Colonic mucosa (tissue), 4 donors: ENCODE results near the gene EMILIN3. TPM values are rescaled to one million over a fixed set of nuclear protein-coding genes. Genes with fewer than 3 reads are reported as not detected.

Source experiments
- DNase-seq: peaks from one replicate; pipeline ENCODE4 v3.0.0-alpha.2; 2020
- H3K27ac ChIP-seq: fragments of 200-600 bp; one replicate; pipeline ENCODE4 v1.8.0; 2021
- H3K27me3 ChIP-seq: fragments of 200-600 bp; one replicate; pipeline ENCODE4 v1.8.0; 2021
- H3K36me3 ChIP-seq: fragments of 200-600 bp; one replicate; pipeline ENCODE4 v1.8.0; 2021
- H3K4me1 ChIP-seq: fragments of 200-600 bp; one replicate; pipeline ENCODE4 v1.8.0; 2021; ENCODE audit warnings: mild to moderate bottlenecking
- H3K4me3 ChIP-seq: fragments of 200-600 bp; one replicate; pipeline ENCODE4 v1.8.0; 2021
- H3K9ac ChIP-seq, 2 donors: one replicate each; pipeline ENCODE4 v1.7.0; 2013; ENCODE audit warnings: control low read depth in 2 of 2, low read depth in 2 of 2, low read length in 2 of 2
- H3K9me3 ChIP-seq: fragments of 200-600 bp; one replicate; pipeline ENCODE4 v1.8.0; 2021
- intact Hi-C: fragments of 100-400 bp; cut with DNase I; formaldehyde crosslinking; loops from one replicate; pipeline ENCODE4 v1.14.1; 2022
- total RNA-seq, 2 donors: library from RNA; stranded (reverse); fragmentation: NEBNext Ultra II Directional in 1 of 2; extraction: Animal tissue kit (Norgen Biotek cat#: 25700) in 1 of 2; gene quantifications; one replicate each; pipeline ENCODE4 v1.2.1, GENCODE V29; 2021
- TF ChIP-seq, protein P1 (sequence below): fragments of 200-600 bp; IDR thresholded peaks from one replicate; pipeline ENCODE4 v1.8.0; 2022; ENCODE audit warnings: antibody characterized with exemption, mild to moderate bottlenecking
- donor health status: healthy.
- donor health status: DM: no; HTN: no; CAD: no.
- donor health status: DM: no; HTN: no; CAD: no.

Gene EMILIN3
- total RNA-seq, 2 donors from 2014 or later, result 0.20 to 0.40 TPM

DNA sequence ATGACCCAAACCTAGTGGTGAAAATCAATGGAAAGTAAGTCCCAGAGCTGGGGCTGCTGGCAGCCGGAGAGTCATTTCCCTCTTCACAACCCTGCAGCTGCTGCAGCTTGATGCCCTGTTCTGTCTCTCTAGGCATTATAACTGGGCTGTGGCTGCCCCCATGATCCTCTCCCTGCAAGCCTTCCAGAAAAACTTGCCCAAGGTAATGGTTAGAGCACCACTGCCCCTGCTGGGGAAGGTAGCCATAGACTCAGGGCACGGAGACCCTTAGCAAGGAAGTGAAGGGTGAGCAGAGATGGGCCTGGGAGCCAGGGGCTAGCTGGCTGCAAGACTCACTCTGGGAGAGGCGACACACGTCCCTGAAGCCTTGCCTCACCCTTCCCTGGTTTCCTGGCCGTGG, 14.0 kb downstream of the EMILIN3 start:
- Histone ChIP-seq H3K9ac (no peak overlapping the region), H3K4me3 (no peak overlapping the region), H3K9me3 (no peaks in the 10 kb centered on the region), H3K36me3 (no peaks in the 10 kb centered on the region), H3K4me1 (no peaks in the 10 kb centered on the region), H3K27me3 (no peaks in the 10 kb centered on the region), H3K27ac (no peak overlapping the region)
- TF ChIP-seq, protein P1, sequence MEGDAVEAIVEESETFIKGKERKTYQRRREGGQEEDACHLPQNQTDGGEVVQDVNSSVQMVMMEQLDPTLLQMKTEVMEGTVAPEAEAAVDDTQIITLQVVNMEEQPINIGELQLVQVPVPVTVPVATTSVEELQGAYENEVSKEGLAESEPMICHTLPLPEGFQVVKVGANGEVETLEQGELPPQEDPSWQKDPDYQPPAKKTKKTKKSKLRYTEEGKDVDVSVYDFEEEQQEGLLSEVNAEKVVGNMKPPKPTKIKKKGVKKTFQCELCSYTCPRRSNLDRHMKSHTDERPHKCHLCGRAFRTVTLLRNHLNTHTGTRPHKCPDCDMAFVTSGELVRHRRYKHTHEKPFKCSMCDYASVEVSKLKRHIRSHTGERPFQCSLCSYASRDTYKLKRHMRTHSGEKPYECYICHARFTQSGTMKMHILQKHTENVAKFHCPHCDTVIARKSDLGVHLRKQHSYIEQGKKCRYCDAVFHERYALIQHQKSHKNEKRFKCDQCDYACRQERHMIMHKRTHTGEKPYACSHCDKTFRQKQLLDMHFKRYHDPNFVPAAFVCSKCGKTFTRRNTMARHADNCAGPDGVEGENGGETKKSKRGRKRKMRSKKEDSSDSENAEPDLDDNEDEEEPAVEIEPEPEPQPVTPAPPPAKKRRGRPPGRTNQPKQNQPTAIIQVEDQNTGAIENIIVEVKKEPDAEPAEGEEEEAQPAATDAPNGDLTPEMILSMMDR, result no peak
- DNase-seq, result no peak
- intact Hi-C loops, result no loop called here

DNA sequence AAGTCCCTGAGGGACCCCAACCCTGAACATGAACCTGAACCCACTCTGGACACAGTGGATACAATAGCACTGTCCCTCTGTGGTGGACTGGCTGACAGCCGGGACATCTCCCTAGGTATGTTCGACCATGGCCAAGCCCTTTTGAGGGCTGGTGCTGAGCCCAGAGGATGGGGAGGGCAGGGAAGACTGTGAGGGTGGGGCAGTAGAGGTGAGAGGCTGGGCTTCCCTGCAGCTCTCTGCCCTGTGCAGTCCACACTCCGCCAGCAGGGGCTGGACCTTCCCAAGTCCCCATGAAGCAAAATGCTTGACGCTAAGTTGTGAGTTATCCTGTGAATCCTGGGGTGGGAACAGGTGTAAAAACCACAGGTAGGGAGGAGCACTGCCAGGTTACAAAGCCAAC, 14.5 kb downstream of the EMILIN3 start:
- Histone ChIP-seq H3K27ac (no peak overlapping the region), H3K36me3 (no peaks in the 10 kb centered on the region), H3K4me1 (no peaks in the 10 kb centered on the region), H3K9ac (no peak overlapping the region), H3K27me3 (no peaks in the 10 kb centered on the region), H3K4me3 (no peak overlapping the region), H3K9me3 (no peaks in the 10 kb centered on the region)
- intact Hi-C loops, result no loop called here
- TF ChIP-seq, protein P1, result no peak
- DNase-seq, result no peak

DNA sequence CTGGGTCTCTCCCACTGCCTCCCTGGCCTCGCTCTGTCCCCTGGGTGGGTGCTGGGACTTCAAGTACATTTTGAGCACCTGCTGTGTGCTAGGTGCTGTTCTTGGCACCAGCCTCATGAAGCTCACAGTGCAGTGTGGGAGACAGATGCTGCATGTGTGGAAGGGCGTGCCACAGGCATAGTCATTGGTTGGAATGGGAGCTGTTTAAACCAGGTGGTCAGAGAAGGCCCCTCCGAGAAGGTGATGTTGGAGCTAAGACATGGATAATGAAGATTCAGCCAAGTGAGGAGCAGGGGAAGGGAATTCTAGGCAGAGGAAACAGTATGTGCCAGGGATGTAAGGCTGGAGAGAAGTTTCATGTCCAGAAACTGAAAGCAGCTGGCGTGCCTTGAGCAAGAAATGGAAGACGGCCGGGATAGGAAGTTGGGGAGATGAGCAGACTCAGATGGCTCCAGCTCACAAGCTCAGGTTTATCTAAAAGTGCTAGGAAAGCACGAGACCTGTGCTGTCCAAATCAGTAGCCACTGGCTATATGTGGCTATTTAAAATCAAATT, 16.1 kb downstream of the EMILIN3 start:
- Histone ChIP-seq H3K27ac (no peak overlapping the region), H3K36me3 (no peaks in the 10 kb centered on the region), H3K27me3 (no peaks in the 10 kb centered on the region), H3K9ac (no peak overlapping the region), H3K4me1 (no peaks in the 10 kb centered on the region), H3K9me3 (no peaks in the 10 kb centered on the region), H3K4me3 (no peak overlapping the region)
- DNase-seq, result no peak
- TF ChIP-seq, protein P1, result no peak
- intact Hi-C loops, result no loop called here

DNA sequence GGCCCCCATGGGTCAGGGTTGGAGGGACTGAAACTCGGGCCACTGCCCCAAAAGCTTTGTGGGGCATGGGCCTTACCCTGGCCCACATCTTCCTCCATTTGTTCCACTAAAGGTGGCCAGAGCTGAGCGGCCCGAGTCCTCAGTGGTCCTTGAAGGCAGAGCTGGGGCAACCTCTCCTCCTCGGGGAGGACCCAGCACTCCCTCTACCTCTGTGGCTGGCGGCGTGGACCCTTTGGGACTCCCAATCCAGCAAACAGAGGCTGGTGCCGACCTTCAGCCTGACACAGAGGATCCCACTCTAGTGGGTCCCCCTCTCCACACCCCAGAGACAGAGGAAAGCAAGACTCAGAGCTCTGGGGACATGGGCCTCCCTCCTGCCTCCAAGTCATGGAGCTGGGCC, 16.7 kb downstream of the EMILIN3 start:
- intact Hi-C loops, result no loop called here
- H3K36me3 ChIP-seq, result no peaks in the 10 kb centered on the region
- TF ChIP-seq, protein P1, result no peak

DNA sequence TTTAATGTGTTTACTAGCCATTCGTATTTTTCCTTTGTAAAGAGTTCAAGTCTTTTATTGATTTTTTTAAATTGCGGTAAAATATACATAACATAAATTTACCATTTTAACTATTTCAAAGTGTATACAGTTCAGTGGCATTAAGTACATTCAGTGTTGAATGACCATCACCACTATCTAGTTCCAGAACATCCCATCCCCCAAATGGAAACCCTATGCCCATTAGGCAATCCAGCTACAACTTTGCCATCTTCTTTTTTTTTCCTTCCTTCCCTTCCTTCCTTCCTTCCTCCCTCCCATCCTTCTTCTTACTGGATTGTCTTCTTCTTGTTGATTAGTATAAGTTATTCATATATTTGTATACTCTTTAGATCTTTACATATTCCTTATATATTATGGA, 17.4 kb downstream of the EMILIN3 start:
- H3K27me3 ChIP-seq, result no peaks in the 10 kb centered on the region
- H3K4me1 ChIP-seq, result no peaks in the 10 kb centered on the region
- intact Hi-C loops, result no loop called here
- H3K9ac ChIP-seq, result no peak overlapping the region
- H3K4me3 ChIP-seq, result no peak overlapping the region
- no peak overlapping the region for H3K27ac ChIP-seq
- TF ChIP-seq, protein P1, result no peak
- H3K36me3 ChIP-seq, result no peaks in the 10 kb centered on the region
- no peaks in the 10 kb centered on the region for H3K9me3 ChIP-seq
- no peak for DNase-seq

More for the DNA sequence above, 16.7 kb downstream of the EMILIN3 start:
- Histone ChIP-seq H3K4me3 (no peak overlapping the region), H3K27ac (no peak overlapping the region), H3K9ac (no peak overlapping the region), H3K27me3 (no peaks in the 10 kb centered on the region), H3K4me1 (no peaks in the 10 kb centered on the region), H3K9me3 (no peaks in the 10 kb centered on the region)
- DNase-seq, result no peak
